Stimulated activated CD4-positive, alpha-beta T cell treated with anti-CD3 and anti-CD28 coated beads, Interleukin-4, amount 100 ng/mL, for 1 hour (primary cell): ENCODE measurements around the gene PTTG1IP2.

Experiments
- DNase-seq: peaks from one replicate; pipeline ENCODE4 v3.0.0-alpha.2; 2020

Gene PTTG1IP2

GRCh38 chr7:90484706-90485105 is 15.3 kb downstream of the PTTG1IP2 start:
- no peak for DNase-seq

DNA sequence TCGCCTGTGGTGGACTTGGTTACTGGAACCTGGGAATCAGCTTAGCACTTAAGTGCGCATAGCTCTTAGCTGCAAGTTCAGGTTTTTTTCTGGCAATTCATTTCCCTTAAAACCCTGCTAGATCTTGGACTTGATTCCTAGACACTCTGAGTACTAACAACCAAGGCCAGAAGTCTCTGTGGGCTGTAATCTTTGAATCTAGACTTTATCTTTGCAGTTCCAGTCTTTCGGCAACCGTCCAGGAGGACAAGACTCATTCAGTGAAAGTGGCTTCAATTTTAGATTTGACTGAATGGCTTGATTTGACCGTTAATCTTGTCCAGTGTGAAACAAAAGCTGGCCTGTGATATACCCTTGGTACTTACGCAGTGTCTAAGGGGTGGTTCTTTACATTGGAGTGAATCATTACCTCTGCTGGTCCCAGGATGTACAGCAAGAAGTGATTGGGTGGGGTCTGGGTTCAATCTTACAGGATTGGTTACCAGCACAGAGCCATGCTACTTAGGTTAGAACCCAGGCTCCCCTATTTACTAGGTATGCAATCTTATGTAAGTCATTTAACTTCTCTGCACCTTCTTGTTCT is 16.4 kb downstream of the PTTG1IP2 start:
- no peak for DNase-seq

DNA sequence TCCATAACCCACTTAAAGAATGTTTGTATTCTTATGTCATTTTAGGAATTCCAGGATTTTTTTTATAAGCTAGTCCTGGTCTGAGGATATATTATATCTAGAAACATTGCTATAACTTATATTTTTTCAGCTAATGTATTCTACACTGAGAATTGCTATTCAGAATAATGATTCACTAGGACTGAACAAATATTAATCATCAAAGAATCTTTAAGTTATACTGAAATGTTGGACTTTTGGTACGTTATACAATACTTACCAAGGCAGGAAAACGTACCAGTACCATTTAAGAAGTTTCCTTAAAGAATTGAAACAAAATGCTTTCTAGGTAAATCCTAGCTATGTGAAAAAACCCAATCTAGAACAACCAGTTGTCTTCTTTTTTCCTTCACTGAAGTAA is 18.4 kb downstream of the PTTG1IP2 start:
- no peak for DNase-seq

DNA sequence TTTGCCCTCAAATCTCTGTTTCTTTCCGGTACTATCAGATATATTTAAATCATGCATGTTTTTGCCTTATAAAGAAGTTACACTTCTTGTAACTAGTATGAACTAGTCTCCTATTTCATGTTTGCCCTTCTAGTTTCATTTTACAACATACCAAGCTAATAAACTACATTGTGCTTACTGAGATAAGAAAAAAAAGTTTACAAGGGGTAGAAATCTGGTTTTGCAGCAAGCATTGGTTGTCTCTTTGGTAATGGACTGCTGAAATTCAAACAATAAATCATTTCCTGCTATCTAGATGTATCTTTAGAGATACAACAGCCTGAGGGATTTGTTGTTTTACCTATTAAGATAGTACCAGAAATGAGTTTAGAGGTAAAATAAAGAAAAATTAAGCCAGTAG is 18.8 kb downstream of the PTTG1IP2 start:
- no peak for DNase-seq

DNA sequence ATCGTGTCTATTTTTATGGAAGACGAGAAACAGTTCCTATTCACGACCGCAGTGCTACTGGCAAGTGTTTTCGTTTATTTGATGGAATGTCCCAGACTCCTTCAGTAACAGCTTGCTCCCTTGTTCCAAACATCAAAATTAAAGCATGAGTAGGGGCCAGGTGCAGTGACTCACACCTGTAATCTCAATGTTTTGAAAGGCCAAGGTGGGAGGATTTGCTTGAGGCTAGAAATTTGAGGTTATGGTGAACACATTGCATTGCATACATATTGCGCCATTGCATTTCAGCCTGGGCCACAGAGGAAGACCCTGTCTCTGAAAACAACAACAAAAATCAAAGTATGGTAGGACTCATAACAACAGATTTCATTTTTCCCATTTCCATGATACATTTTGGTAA is 22.8 kb downstream of the PTTG1IP2 start:
- no peak for DNase-seq

DNA sequence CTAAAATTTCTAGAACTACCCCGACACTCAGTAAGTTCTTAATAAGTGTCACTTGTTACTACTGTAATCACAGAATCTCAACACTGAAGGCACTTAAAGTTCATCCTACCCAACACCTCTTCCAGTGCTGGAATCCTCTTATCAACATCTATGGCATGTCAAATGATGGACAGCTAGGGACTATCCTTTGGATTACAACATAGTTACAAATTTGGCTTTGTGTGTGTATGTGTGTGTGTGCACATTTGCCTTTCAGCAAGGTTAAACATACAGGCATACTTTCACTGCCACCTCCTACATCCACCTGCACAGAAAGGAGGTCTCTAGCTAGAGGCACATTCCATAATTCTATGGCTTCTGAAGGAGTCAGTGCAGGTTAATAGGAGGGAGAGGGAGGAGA is 25.8 kb downstream of the PTTG1IP2 start:
- DNase-seq: no peak

GRCh38 chr7:90502539-90502938 is 33.1 kb downstream of the PTTG1IP2 start:
- no peak for DNase-seq

DNA sequence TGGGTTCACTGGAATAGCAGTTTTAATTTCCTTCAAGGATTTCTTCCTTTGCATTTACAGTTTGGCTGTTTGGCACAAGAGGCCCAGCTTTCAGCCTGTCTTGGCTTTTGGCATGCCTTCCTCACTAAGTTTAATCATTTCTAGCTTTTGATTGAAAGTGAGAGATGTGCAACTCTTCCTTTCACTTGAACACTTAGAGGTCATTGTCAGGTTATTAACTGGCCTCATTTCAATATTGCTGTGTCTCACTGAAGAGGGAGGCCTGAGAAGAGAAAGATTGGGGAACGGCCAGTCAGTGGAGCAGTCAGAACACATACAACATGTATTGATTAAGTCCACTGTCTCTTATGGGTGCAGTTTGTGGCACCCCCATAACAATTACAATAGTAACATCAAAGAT is 33.9 kb downstream of the PTTG1IP2 start:
- DNase-seq: no peak

DNA sequence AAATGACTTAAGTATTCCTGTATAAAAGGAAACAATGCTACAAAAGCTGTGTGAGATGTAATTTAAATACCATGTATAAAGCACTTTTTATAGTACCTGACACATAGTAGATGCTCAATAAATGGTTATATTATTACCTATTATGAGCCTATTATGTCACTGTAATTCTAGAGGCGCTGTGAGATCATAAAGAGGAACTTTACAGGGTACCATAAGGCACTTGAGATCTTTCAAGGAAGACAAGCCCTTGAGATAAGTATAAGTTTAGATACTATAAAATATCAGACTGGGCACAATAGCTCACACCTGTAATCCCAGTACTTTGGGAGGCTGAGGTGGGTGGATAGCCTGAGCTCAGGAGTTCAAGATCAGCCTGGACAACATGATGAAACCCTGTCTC is 38.3 kb downstream of the PTTG1IP2 start:
- DNase-seq: no peak

- no peak for DNase-seq
Measured at GRCh38 chr7:90511776-90512175, 42.3 kb downstream of the PTTG1IP2 start.

GRCh38 chr7:90512821-90513254 is 43.4 kb downstream of the PTTG1IP2 start:
- DNase-seq: no peak

GRCh38 chr7:90516257-90516656 is 46.8 kb downstream of the PTTG1IP2 start:
- no peak for DNase-seq

GRCh38 chr7:90518630-90519029 is 49.2 kb downstream of the PTTG1IP2 start:
- no peak for DNase-seq

DNA sequence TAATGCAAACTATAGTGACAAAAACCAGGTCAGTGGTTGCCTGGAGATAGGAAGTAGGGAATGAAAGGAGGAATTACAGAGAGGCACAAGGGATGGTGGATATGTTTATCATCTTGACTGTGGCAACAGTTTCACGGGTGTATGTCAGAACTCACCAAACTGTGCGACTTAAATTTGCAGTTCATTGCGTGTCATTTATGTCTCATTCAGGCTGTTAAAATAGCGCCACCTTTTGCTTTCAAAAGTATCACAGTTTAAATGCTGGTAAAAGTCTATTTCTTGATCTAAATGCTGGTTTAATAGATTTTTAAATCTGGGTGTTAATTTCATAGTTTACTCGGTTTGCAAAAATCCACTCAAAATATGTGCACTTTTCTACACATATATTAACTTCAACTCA is 51.0 kb downstream of the PTTG1IP2 start:
- no peak for DNase-seq

DNA sequence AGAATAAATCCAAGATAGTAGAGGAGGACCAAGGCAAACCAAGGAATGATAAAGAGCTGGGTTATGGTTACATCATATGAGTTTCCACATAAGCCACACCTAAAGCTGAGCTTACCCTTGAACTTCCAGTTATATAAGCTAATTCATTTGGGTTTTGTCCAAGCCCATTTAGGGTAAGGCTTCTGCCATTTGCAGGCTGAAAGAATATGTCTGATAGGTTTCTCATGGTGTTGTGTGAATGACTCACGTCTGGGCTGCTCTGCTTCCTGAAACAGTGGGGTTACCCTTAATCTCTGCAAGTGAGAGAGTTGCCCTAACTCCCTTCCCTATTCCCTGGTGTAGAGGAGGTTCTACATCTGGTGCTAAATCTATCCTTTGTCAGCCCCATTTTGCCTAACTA is 60.8 kb downstream of the PTTG1IP2 start:
- no peak for DNase-seq

DNA sequence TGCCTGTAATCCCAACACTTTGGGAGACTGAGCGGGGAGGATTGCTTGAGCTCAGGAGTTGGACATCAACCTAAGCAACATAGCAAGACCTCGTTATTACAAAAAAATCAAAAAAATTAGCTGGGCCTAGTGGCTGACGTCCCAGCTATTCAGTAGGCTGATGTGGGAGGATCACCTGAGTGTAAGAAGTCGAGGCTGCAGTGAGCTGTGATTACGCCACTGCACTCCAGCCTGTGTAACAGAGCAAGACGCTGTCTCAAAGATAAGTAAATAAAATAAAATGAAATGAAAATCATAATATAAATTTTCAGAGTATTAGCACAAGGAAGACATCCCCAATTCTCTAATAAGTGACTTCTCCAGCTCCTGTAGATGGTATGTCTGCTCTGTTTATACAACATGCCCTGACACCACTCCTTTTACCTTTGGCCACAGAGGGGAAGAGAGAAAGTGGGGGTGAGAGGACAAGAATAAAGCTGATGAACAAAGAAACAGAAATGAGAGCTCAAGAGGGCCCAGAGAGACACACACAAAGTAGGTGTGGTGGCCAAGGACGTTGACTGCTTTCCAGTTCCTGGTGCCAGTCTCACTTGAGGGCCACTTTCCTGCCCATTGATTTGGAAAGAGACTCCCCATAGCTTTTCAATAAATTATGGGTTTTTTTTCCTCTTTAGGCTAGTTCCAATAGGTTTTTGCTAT is 62.9 kb downstream of the PTTG1IP2 start:
- DNase-seq: no peak

DNA sequence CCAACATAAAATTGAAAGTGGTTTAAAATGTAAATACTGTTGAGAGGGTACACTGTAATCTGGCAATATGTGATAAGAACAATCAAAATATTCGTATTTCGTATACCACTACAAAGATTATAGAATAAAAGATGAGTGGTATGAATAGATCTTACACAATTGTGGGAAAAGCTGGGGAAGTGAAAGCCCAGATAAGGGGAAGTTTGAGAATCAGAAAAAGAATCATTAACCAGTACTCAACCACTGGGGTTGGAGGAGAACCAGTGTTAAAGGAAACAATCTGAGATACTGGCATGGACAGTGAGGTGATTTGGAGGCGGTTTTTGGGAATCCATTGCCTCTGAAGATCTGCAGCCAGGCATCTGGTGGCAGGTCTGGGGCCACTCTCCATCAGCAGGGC is 67.0 kb downstream of the PTTG1IP2 start:
- no peak for DNase-seq

DNA sequence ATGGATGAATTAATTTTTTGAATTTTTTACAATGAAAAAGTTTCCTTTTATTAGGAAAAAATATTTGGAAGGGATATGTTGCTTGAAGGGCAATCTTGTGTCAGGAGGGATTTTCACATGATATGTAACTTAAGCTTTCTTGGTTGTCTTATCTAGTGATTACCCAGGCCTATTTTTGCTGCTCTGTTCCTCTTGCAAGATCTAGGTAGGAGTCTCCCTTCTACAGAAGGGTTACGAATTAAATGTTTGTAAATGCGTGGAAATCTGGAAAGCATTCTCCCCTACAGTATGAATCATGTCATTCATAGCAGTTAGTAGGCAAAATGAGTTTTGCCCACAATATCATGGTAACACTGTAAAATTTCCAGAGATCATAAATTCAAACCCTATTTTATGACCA is 69.0 kb downstream of the PTTG1IP2 start:
- DNase-seq: no peak

GRCh38 chr7:90540406-90540805 is 71.0 kb downstream of the PTTG1IP2 start:
- no peak for DNase-seq

GRCh38 chr7:90551036-90551435 is 81.6 kb downstream of the PTTG1IP2 start:
- no peak for DNase-seq

GRCh38 chr7:90552521-90552920 is 83.1 kb downstream of the PTTG1IP2 start:
- no peak for DNase-seq

- DNase-seq: no peak
Measured at GRCh38 chr7:90560730-90561129, 91.3 kb downstream of the PTTG1IP2 start.
